ENCODE measurements around the gene AIP.
"Not testable (repeated sequence)": the region's sequence is repeated elsewhere in the genome, so short reads cannot be mapped to it uniquely, and the experiment has no call there.

Gene AIP

DNA sequence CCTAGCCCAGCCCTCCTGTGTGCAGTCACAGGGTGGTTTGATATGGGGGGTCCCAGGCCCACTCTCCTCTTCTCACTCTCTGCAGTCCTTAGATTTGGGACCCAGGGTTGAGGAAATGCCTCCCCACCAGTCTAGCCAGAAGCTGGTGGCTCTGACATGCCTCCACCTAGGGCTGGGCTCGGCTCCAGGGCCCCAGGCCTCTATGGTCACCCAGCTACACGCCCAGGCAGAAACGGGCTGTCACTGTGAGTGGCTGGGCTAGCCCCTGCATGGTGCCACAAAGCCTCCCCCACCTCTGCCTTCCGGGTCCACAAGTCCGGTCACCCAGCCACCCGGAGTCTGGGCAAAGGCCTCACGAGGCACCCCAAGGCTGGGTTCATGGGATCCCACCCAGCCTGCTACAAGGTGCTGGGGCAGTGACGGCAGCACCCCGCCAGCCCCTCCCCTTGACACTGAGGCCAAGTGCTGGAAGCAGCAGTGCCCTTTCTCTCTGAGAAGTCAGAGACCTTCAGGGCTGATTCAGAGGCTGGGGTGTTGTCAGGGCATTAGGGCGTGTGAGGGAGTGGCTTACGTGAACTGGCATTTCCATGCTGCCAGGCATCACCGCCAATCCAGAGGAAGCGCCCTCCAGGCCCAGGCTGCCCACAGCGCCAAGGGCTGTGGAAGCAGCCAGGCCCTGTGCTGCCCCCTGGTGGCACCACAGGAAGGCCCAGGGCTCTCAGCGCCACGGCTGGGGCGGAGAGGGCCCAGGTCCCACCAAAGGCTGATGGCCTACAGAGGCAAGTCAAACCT is 23.0 kb downstream of the AIP start:
- FAIRE-seq, result peak; percentile 83
- DNase-seq (ENCODE audit: low spot score), result peak; percentile 89

GRCh38 chr11:67506426-67507051 is 23.7 kb downstream of the AIP start:
- DNase-seq (ENCODE audit: low spot score), result no peak
- FAIRE-seq, result no peak

- peak; percentile 67 for FAIRE-seq
- no peak for DNase-seq (ENCODE audit: low spot score)
Observed at GRCh38 chr11:67507242-67507863, 24.5 kb downstream of the AIP start.

- FAIRE-seq, result peak; percentile 75
- DNase-seq (ENCODE audit: low spot score), result peak; percentile 99
Observed at GRCh38 chr11:67507864-67508485, 25.1 kb downstream of the AIP start, which contains the start of gene CDK2AP2. CDK2AP2 (minus strand) TSS chr11:67508162; CDS start chr11:67508082, 80 bp downstream.

DNA sequence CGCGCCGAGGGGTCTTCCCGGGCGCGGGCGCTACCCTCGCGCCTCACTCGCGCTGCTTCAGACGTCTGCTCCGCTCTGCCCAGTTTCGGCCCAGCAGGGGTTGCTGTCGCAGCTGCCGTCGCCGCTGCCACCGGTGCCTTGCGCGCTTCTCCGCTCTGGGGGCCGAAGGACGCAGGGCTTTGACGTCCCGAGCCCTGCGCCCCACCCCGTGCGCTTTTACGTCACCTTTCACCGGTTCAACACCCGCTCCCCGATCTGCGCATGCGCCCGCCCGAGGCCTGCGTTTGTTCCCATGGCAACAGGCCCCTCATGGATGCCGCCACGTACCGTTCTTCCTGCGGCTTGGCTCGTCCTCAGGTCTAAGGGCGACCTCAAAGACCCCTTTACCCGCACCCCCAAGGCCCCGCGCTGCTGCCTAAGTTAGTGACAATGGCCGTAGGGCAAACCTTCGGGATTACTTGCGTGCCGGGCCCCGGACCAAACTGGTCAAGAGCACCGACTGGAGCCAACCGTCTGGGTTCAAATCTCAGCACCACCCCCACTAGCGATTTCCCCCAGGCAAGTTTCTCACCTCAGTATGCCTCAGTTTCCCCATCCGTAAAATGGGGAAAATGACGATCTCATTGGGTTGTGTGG is 25.8 kb downstream of the AIP start:
- peak; percentile 99 for DNase-seq (ENCODE audit: low spot score)
- peak; percentile 86 for FAIRE-seq

- FAIRE-seq, result no peak
- DNase-seq (ENCODE audit: low spot score), result no peak
Observed at GRCh38 chr11:67510023-67510345, 27.2 kb downstream of the AIP start.

GRCh38 chr11:67511558-67511957 is 28.7 kb downstream of the AIP start:
- DNase-seq (ENCODE audit: low spot score); FAIRE-seq: not testable (repeated sequence)

- DNase-seq (ENCODE audit: low spot score), result no peak
- no peak for FAIRE-seq
Observed at GRCh38 chr11:67514116-67514515, 31.3 kb downstream of the AIP start.

DNA sequence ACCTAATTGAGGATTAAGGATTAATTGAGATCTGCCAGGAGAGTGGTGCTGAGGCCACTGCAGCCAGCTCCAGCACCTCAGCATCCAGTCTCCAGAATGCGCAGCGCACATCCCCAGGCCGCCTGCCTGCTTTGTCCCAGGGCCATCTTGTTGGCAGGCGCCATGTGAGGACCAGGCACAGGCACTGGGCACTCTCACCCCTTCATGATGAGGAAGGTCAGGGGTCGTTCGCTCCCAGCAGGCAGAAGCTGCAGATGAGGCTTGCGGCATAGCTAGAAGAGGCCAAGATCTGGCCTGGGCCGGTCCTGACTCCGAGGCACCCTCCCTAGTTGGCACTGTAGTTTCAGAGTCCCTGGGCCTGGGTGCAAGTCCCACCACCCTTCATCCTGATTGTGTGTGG is 34.0 kb downstream of the AIP start:
- FAIRE-seq (no peak), DNase-seq (ENCODE audit: low spot score) (no peak)

- FAIRE-seq (no peak), DNase-seq (ENCODE audit: low spot score) (no peak)
Observed at GRCh38 chr11:67517784-67518552, 35.1 kb downstream of the AIP start.

GRCh38 chr11:67519726-67520125 is 36.9 kb downstream of the AIP start:
- DNase-seq (ENCODE audit: low spot score), result no peak
- no peak for FAIRE-seq

DNA sequence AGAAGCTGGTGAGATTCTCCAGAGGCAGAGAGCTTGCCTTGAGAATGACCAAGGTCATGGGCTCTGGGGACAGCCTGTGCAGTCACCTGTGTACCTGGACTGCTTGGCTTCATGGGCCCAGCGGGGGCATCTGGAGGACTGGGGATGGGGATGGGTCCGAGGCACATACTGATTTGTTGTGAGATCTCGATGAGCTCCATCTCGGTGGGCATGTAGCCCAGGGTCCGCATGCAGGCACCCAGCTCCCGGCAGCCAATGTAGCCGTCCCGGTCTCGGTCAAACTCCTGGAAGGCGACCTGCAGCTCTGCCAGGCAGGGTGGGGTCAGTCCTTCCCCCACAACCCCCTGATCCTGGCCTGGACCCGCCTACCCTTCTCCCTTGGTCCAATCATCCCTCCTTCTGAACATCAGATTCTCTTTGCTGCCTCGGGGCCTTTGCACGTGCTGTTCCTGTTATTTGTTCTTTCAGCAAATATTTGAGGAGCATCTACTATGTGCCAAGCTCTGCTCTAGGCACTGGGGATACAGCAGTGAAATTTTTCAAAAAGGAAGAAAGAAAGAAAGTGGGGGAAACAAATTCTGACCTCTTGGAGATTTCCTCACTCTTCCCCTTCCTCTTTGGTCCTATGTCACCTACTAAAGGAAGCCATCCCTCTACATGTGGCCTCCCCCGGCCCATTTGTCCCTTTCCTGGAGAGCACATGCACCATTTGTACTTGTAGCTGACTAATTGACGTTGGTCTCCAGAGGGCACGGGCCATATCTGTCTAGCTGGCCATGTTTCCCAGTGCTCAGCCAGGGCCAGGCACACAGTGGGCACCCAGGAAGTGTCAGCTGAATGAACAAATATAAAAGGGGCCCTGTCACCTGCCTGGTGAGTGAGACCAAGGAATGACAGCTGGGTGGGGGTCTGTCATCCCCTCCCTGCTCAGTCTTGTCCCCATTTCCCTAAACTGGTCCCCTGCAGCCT is 38.3 kb downstream of the AIP start:
- DNase-seq (ENCODE audit: low spot score) (no peak), FAIRE-seq (no peak)

- DNase-seq (ENCODE audit: low spot score) (no peak), FAIRE-seq (no peak)
Observed at GRCh38 chr11:67521924-67522323, 39.1 kb downstream of the AIP start.

GRCh38 chr11:67522338-67522737 is 39.5 kb downstream of the AIP start:
- no peak for DNase-seq (ENCODE audit: low spot score)
- FAIRE-seq, result no peak

DNA sequence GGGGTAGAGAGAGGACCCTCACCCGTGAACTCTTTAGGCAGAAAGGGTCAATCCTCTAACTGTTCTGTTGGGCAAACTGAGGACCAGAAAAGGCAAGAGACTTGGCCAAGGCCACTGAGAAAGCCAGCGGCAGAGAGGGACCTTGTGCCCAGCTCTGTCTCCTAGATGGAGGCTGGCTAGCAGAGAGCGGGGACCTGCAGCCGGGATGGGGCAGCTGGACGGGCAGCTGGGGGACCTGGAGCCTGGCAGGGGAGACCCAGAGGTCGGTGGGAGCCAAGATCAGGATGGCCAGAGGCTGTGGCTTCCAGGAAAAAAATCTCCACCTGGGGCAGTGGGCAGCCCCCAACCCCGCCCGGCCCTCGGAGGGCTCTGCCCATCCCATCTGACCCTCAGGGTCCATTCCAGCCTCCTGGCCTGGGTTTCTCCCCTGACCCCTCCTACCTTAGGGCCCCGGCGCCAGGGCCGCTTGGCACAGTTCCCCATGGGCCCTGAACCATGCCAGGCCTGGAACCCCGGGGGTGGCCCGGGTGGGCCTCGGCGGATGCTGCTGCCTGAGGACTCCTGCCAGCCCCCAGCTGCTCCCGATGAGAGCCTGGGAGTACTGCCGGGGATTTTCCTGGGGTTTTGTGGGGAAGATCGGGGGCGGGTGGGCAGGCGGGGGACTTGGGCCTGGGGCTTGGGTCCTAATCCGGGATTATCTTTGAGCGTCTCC is 40.2 kb downstream of the AIP start, which contains the start of gene CABP2:
Gene CABP2, minus strand, starts transcription at position 603 of the 712 bp plus-strand sequence. Its CDS starts 120 bp downstream, at position 483.
- DNase-seq (ENCODE audit: low spot score) (no peak), FAIRE-seq (no peak)

DNA sequence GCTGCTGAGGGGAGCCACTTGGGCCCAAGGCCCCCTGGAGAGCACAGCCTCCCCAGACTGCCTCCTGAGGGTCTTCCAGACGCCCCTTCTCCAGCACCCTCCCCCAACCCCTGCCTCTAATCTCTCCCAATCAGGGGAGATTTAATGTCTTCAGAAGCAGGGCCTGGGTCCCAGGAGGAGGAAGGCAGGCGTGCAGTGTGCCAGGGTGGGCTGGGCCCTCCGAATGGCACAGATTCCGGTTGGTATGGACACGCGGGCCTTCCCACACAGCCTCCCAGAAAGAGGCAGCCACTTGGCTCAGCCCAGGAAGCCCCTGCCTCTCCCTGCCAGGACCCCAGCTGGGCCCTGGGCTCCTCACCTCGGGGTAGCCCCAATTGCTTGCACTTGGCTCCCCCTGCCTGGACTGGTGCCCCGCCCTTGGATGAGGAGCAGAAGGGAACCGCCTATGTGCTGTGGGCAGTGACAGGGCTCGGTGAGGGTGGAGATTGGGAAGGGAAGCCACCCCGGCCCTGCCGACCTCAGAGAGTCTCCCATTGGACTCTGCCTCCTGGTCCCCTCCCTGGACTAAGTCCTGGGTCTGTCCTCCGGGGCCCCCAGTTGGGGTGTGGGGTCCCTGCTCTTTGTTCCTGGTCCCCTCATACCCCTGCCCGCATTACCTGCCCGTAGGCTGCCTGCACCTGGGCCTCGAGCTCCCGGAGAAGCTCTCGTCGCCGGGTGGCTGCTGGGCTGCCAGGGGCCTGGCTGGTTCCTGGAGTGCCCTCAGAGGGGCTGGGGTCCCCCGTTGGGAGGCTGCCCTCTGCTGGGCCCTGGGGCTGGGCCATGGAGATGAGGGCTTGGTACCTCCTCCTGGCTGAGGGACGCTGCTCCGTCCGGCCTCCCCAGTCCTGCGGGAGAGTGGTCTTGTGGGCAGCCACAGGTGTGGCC is 41.0 kb downstream of the AIP start:
- FAIRE-seq (no peak), DNase-seq (ENCODE audit: low spot score) (no peak)

DNA sequence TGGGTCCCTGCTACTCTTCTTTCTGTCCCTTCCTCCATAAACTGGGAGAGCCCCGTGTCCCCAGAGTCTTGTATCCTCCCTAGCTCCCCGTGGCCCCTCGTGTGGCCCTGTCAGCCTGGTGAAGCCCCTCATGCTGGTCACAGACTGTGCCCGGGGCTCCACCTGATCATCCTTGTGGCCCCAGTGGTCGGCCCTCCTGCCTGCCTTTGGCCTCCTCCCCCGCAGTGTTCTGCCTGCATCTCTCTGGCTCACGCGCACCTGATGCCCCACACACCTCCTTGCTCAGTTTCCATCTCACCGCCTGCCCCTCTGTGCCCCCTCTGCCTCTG is 41.6 kb downstream of the AIP start:
- no peak for DNase-seq (ENCODE audit: low spot score)
- FAIRE-seq, result no peak

Data from urothelium cell line (cell line).